OCI-LY1 (cell line): ENCODE results near the gene RAPGEF1.
A peak's percentile ranks its signal among the peaks of the same experiment; 100 is the strongest.

ENCODE experiments used
- CTCF ChIP-seq: fragments of 200-600 bp; sonication (generic), shearing (Covaris generic); IDR thresholded peaks from 2 replicates; pipeline ENCODE4 v1.5.1; 2017; ENCODE audit warnings: mild to moderate bottlenecking, antibody characterized with exemption, low read length, moderate library complexity, mixed read lengths
- EZH2 ChIP-seq: fragments of 200-600 bp; sonication (generic), shearing (Covaris generic); IDR thresholded peaks from 2 replicates; pipeline ENCODE4 v1.8.0; 2017; ENCODE audit warnings: borderline replicate concordance, mixed run types, mild to moderate bottlenecking, antibody characterized with exemption, low read length, moderate library complexity, mixed read lengths

GRCh38 chr9:131752231-131752884, 12.5 kb upstream of the RAPGEF1 start:
- TF ChIP-seq CTCF (peak; percentile 16; the same call in 1 of the 2 replicates), EZH2 (no peak)
